HG02938 (cell line): Measurements from ENCODE around the gene MYO1E.

Experiments used
- ATAC-seq: cut with Tn5 transposase; IDR thresholded peaks from one replicate; pipeline ENCODE4 v1.9.1; 2021; ENCODE audit warnings: mild to moderate bottlenecking, moderate library complexity; ENCODE audit not compliant: unreplicated experiment

Gene MYO1E

DNA sequence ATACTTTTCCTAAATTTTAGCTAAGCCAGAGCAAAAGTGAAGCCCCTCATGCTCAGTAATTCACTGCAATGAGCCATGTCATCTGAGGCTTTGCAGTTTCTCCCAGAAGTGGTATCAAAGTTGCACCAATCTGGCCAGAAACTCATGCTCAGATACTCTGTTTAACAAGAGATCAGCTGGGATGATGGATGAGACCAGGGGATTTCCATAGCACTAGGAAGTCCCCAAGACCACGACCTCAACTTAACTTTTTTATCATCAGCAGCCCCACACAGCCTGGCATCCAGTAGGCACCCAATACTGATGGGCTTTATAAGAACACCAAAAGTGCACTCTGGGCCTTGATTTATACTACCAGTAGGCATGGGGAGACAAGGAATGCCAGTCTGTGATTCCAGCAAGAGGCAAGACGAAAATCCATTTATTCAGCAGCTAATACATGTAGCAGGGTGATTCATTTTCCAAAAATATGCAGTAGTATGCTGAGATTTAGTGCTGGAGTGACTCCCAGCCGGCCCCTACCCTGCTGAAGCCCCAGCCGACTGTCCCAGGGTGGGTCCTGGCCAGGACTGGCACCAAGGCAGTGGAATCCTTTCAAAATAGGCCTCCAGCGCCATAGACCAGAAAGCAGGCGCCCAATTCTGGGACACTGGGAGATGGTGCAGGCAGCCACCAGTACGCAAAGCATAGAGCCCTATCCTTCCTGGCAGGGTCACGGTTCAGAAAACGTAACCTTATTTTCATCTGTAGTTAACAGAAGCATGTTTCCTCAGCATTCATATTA is 166.6 kb downstream of the MYO1E start:
- no peak for ATAC-seq

DNA sequence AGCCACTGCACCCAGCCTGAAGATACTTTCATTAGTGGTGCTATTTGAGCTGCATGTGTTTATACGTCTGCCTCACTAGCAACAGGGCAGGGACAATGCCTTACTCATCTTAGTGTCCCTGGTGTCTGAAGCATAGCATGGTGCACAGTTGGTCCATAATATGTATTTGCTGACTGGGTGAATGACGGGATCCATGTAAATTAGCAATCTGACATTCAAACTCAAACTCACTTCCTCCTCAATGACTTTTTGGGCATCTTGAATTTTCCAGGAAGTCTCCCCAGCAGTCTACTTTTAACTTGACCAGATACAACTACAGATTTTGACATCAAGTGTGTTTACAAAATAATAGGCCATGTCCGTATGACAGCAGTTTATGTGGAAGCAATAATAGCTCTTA is 169.0 kb downstream of the MYO1E start:
- no peak for ATAC-seq

- no peak for ATAC-seq
Measured at GRCh38 chr15:59203008-59203407, 169.7 kb downstream of the MYO1E start.

DNA sequence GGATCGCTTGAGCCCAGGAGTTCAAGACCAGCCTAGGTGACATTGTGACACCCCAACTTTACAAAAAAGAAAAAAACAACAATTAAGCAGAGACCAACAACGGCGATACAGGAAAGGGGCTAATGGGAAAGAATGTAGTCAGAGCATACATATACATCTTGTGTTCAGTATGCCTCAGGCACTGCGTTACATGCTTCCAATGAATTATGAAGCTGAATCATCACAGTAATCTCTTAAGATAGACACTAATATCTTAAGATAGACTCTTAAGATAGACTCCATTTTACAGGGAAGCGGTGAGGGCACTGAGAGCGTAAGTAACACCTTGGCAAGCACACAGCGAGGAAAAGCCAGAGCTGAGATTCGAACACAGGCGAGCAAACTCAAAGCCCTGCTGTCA is 172.1 kb downstream of the MYO1E start:
- ATAC-seq = no peak

GRCh38 chr15:59199626-59200465 is 172.8 kb downstream of the MYO1E start:
- no peak for ATAC-seq

- ATAC-seq = no peak
Measured at GRCh38 chr15:59197454-59197853, 175.2 kb downstream of the MYO1E start.

GRCh38 chr15:59196416-59196815 is 176.3 kb downstream of the MYO1E start:
- ATAC-seq = no peak

GRCh38 chr15:59194639-59195325 is 177.9 kb downstream of the MYO1E start:
- no peak for ATAC-seq

DNA sequence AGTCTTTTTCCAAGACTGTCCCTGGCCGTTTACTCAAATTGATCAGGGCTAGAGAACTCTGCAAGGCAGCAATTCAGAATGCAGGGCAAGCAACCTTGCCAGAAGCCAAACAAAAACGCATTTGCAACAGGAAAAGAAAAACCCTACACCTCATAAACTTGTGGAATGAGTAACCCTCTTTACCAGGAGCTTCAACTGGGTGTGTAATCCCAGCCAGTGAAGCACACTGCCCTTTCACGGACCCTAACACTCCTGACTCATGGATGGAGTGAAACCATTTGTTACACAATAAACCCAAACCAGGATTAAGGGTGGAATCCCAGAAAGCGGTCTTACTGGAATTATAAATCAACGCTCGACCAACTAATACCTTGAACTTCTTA is 180.8 kb downstream of the MYO1E start:
- ATAC-seq = no peak

GRCh38 chr15:59190291-59190690 is 182.4 kb downstream of the MYO1E start:
- no peak for ATAC-seq

GRCh38 chr15:59189241-59189640 is 183.4 kb downstream of the MYO1E start:
- ATAC-seq = no peak

DNA sequence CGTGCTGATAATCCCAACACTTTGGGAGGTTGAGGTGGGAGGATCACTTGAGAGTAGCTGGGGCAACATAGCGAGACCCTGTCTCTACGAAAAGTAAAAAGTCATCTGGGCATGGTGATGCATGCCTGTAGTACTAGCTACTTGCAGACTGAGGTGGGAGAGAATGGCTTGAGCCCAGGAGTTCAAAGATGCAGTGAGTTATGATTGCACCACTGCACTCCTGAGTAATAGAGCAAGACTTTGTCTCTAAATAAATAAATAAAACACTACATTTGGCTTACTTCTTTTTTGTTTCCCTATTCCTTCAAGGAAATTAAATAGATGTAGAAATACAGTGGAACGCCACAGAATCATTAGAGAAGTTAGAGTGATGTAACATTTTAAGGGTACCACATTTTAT is 186.2 kb downstream of the MYO1E start:
- no peak for ATAC-seq

DNA sequence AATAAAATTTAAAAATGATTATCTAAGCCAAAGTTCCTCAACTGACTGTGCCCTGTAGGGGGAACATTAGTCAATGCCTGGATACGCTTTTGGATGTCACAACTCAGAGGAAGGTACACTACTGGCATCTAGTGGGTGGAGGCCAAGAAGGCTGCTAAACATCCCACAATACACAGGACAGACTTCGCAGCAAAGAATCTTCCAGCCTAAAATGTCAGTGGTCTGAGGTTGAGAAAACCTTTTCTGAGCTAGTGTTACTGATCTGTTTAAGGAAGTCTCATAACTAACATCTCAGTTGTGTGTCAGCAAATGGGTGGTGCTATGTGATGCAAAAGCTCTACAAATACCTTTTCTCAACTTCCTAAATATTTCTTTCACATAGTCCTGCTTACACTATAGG is 186.9 kb downstream of the MYO1E start:
- ATAC-seq = no peak

- ATAC-seq = no peak
Measured at GRCh38 chr15:59180945-59181600, 191.6 kb downstream of the MYO1E start.

GRCh38 chr15:59179717-59180116 is 193.0 kb downstream of the MYO1E start:
- no peak for ATAC-seq

- ATAC-seq = no peak
Measured at GRCh38 chr15:59178151-59178695, 194.4 kb downstream of the MYO1E start.

DNA sequence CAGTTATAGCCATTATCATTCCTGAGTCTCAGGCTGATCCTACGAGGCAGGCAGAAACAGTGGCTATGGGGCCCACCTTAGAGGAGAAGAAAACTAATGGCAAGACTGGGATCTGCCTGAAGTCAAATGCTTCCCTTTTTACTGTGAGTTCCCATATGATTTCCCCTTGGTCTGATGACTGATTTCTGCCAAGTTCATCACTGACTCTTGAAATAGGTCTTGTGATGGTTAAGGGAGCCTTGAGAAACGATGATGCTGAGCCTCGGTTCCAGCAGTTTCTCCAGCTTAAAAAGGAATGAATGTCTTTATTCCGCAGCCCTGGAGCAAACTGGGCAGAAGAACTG is 195.4 kb downstream of the MYO1E start:
- ATAC-seq = no peak

DNA sequence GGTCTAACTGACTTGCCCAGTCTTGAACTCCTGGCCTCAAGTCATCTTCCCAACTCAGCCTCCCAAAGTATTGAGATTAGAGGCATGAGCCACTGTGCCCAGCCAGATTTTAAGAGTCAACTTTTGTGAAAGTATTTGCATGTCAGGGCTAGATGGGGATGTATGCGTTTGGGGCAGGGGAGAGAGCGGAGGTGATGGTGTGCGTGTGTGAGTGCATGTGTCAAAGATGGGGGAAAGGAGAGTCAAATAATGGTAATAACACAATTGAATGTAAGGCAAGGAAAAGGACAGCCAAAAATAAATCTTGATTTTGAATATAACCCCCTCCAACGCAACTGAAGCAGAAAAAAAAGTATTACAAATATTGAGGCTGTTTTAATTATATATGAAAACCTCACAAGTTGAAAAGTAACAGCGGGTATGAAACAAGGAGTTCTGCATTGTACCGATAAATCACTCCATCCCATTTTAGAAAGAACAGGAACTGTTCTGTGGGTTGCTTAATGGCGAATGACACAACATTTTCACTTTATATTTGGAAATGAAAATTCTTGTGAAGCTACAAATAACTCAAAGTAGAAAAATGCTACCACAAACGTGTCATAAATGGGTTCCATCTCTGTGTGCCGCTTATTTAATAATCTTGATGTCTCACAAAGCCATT is 195.9 kb downstream of the MYO1E start:
- ATAC-seq = no peak

GRCh38 chr15:59174835-59175831 is 197.5 kb downstream of the MYO1E start:
- no peak for ATAC-seq
